DMS79 treated with DMSO at 0.1 percent for 48 hours (cell line): ENCODE results near the gene TIRAP.

Experiments
- DNase-seq: peaks from one replicate; lab custom pipeline; 2025; lab: John Stamatoyannopoulos, UW

The TIRAP gene

GRCh38 chr11:126343051-126343450, 60.2 kb downstream of the TIRAP start:
- no peak for DNase-seq
